ENCODE data around the gene GINS2.

The GINS2 gene

DNA sequence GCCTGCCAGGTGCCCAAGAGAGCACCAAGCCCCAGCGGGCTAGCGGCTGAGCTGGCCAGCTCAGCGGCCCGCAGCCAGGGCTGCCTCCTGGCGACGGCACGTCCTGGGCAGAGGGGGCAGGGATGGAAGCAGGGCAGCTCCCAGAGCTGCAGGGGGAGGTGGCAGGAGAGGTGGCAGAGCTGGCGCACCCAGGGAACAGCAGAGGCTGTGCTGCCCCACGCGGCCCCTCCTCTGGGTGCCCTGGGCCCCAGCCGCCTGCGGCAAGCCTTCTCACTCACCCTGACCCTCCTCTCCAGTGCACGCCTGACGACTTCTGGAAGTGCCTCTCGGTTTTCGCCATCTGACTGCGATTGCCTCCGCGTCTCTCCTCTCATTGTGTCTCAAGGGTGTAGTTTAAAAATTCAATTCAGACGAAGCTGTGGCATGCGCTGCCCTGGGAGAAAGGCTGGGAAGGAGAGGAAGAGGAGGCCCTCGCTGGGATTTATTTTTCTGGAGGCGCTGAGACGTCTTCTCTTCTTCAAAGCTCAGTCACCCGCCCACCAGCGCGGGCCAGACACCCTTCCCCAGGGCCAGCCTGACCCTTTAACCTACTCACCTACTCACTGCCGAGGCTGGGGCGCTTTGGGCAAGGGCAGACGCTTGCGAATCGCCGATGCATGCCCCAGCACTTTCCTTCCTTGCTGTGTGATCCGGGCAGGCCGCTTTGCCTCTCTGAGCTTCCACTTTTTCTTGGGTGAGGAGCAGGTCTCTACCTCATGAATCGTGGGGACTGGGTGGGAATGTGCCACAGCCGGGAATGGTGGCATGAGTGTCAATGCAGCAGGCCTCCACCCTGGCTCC lies 50.7 kb downstream of the GINS2 start:
- peak; percentile 43 to 65 for DNase-seq

DNA sequence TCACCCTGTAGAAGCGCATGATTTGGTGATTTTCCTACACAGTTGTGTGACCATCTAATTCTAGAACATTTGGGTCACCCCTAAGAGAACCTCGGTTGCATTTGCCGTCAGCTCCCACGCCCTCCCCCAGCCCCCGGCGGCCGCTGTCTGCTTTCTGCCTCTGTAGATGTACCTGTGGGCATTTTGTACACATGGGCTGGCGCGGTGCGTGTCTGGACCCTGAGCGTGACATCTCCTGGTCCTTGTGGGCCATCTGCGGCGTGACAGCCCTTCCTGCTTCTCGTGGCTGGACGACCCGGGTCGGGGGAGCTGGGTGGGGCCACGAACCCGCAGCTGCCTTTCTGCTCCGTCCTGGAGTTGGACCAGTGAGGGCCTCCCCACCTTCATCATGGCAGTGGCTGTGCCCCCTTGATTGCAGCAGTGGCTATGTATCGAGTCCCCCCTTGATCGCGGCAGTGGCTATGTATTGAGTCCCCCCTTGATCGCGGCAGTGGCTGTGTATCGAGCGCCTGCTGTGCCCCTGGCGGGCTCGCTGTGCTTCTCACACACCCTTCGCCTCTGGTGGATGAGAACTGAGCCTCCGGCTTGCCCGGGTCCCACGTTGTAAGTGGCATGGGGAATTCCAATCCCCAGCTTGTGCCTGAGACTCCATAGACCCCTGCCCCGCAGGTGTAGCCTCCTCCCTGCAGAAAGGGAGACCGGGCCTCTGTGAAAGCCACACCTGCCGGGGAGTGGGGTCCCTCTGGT lies 51.5 kb downstream of the GINS2 start:
- no peak for DNase-seq

DNA sequence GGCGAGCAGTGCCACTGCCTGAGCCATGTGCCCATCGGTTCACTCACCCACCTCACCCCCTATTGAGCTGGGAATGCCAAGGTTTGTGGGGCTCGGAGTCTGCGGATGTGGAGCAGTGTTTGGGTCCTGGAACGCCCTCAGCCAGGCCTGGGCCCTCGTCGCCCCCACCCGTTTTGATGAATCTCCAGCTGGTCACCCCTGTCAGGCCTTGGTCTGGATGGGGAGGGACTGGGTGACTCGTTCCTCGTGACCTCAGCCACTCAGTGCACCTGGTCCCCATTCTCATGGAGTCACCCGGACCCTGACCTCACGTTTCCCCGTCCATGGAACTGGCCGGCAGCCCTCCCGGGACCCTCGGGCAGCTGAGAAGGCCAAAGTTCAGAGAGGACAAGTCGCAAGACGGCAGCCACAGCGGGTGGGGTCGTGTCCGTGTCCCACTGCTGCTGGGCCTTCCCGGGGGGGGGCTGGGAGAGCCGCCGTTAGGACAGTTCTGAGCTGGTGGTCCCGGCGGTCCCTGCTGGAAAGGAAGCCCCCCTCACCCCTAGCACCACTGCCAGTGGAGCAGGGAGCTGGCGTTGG lies 52.4 kb downstream of the GINS2 start:
- DNase-seq: no peak

DNA sequence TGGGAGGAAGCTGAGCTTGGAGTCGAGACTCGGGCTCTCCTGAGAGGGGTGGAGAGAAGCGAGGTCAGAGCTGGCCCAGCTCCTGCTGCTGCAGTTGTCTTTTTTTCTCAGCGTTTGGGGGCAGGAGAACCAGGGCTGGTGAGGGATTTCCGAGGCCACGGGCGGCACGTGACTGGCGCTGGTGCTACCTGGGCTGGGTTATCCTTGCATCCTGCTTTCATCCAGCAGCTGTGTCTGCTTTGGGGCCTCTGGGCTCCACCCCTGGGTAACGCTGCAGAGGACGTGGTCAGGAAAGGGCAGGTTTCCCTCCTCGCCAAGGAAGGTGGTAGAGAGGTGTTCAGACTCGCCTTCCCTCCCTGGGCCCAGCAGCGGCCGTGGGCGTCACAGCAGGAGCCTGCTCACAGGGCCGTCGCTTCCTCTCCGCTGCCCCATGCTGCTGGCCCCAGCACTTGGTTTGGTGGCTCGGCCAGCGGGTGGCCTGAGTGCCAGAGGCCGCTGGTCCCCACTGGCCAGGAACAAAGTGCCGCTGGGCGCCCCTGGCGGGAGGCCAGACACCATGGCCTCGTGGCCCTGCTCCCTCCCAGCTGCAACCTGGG lies 53.1 kb downstream of the GINS2 start:
- no peak for DNase-seq

DNA sequence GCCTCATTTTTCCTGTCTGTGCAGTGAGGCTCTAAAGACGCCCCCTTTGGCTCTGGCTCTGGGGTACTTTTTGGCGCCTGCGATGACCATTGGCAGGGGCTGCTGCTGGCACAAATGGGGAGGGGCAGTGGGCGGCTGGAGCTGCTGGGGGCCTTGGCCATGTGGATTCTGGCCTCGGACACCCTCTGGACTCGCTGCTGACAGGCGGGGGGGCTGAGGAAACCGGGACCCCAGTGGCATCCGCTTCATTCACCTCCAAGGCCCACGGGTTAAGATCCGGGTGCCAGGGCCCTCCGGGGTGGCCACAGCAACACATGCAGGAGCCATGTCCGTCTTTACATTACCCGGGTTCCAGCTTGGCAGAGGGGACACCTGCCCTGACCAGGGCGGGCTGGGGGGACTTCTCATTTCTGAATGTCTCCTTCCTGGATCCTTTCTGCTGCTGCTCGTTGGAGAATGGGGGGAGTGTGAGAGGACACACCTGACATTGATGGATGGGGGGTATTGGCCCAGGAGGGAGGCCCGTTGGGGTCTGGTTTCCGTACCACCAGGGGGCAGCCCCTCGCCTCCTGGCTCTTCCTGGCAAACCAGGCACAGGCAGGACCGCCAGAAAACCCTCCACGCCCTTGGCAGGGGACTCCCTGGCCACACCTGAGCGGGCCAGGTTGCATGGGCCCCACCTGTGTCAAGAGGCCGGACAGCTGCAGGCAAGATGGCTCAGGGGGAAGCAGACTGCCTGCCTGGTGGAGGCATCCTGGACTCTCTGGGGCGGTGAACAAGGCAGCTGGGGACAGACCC lies 53.8 kb downstream of the GINS2 start:
- DNase-seq: peak; percentile 21 to 37

DNA sequence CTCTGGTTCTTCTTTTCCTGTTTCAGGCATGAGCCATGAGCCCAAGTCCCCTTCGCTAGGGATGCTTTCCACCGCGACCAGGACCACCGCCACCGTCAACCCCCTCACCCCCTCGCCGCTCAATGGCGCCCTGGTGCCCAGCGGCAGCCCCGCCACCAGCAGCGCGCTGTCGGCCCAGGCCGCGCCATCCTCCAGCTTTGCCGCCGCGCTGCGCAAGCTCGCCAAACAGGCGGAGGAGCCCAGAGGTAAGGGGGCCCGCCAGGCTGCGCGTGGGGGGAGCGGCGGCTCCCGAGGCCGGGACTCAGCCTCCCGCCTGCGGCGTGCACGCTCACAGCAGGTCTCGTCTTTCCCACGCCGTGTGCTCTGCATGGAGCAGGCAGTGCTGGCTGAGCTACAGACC lies 54.9 kb downstream of the GINS2 start:
- no peak for DNase-seq

DNA sequence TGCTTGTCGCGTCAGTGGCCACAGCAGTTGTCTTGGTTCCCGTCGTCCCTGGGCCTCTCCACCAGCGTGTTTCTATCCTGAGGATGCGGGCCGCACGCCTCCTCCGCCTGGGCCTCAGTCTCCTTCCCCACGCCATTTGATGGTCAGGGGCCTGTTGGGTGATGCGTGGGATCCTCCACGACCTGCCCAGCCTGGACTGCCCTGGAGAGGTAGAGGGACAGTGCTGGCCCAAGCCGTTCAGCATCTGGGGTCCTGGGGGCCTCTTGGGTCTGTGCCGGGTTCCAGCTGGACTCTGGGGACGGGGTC lies 55.4 kb downstream of the GINS2 start:
- DNase-seq: no peak

DNA sequence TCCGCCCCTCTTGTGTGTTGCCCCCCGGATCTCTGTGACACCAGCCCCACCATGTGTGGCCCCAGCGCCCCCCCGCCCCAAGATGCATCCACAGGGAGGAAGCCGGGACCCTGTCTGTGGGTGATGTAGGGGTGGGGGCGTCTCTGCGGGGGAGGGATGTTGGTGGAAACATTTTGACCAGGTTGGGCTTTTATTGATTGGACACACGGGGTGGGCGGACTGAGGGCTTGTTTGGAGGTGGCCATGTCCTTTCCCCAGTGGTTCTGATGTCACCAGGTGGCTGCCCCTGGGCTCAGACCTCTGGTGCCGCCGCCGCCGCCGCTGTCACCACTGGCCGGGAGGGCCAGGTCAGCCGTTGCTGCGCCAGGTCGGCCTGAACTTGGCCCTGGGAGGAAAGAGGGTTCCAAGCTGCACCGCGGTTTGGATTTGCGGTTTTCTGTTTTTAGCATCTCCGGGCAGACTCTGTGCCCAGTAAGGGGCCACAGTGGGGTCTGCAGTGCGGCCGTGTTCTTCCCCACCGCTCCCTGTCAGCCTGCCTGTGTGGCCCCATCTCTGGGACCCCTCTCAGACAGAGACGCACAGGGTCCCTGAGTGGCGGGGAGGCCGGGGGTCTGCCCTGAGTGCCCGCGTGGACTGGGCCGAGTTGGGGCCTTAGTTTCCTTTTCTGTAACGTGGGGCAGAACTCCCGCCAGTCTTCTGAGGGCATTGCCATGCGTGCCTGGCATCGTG lies 55.9 kb downstream of the GINS2 start:
- no peak for DNase-seq

DNA sequence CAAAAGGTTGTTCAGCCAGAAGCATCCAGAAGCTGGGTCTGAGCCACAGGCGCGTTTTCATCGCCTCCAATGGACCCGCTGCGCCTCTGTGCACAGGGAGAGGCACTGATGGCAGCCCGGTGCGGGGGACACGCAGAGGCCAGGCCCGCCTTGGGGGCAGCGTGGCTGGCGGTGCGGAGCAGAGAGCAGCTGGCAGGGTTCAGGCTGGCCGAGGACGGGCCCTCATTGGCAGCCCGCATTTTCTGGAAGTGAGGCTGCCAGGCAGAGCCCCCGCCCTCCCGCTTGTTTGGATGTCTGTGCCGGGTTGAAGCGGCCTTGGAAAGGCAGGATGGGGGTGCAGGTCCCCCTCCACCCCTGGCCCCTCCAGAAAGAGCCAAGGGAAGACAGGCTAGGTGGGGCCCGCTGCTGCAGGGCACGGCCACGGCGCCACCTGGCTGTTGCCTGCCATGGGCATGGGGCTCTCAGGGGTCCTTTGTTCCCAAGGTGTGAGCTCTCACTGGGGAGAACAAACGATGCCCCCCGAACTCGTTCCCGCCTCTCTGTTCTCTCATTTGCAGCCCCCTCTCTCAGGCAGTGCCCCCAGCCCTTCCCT lies 56.9 kb downstream of the GINS2 start:
- DNase-seq: no peak

DNA sequence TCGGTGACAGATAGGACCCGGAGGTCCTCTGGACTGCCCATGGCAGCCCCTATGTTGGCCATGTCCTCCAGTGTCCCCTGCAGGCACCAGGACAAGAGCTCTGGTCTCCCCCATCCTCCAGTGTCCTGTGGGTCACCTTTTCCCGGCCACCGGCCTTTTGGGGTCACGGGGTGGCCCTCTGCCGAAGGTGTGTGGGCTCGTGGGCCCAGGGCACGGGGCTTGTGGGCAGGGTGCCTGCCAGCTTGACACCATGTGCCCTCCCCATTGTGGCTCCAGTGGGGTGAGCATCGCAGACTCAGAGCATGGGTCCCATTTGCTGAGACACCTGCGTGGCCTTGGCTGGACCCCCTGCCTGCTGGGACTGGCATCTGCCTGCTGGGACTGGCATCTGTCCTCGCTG lies 57.5 kb downstream of the GINS2 start:
- no peak for DNase-seq

DNA sequence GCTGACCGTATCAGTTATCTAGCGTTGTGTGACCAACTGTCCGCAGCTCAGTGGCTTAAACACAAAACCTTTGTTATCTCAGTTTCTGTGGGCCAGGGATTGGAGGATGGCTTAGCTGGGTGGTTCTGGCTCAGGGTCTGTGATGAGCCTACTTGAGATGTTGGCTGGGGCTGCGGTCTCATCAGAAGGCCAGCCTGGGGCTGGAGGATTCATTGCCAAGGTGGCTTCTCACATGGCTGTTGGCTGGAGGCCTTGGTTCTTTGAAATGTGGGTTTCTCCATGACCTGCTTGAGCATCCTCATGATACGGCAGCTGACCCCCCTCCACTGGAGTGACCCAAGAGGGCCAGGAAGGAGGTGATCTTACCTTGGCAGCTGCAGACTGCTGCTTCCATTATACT lies 58.9 kb downstream of the GINS2 start:
- DNase-seq: no peak

DNA sequence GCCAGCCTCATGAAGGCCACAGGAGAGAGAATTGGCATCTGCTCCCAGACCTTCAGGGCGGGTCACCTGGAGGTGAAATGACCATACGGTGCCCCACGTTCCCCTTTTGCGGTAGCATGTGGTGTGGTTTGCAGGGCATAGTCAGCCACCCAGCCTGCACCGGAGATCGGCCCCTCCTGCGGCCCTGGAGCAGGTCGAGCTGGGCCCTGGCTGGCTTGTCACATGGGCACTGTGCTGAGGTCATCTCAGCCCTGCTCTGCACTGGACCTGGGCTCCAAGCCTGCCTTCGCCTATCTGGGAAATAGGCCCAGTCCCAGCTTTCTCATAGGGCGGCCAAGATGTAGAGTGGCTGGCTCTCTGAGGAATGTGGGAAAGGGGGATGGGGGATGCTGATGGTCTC lies 59.4 kb downstream of the GINS2 start:
- no peak for DNase-seq

DNA sequence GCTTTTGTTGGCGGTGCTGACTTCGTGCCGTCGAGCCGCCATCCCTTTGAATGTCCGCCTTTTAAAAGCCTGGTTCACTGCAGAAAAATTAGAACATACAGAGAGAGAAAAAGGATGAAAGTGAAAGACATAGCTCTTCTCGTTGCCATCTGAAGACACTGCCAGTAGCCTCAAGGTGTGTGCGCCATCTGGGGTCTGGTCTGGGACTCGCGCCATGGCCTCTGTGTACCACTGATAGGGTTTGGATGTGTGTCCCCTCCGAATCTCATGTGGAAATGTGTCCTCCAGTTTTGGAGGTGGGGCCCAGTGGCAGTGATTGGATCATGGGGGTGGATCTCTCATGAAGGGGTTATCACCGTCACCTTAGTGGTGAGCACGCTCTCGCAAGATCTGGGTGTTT lies 60.1 kb downstream of the GINS2 start:
- peak in 1 of 2 experiments; percentile 44 for DNase-seq

DNA sequence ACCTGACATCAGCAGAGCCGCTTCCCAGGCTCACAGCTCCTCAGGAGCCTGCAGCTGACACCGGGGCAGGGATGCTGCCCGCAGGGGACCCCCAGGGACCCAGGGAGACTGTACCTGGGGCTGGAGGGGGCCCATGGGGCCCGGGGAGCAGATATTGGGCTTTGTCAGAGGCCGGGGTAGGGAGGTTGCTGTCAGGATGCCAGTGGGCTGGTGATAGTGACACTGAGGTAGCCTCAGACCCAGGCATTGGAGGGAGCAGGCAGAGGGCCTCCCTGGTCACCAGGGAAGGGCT lies 60.5 kb downstream of the GINS2 start:
- DNase-seq: no peak

DNA sequence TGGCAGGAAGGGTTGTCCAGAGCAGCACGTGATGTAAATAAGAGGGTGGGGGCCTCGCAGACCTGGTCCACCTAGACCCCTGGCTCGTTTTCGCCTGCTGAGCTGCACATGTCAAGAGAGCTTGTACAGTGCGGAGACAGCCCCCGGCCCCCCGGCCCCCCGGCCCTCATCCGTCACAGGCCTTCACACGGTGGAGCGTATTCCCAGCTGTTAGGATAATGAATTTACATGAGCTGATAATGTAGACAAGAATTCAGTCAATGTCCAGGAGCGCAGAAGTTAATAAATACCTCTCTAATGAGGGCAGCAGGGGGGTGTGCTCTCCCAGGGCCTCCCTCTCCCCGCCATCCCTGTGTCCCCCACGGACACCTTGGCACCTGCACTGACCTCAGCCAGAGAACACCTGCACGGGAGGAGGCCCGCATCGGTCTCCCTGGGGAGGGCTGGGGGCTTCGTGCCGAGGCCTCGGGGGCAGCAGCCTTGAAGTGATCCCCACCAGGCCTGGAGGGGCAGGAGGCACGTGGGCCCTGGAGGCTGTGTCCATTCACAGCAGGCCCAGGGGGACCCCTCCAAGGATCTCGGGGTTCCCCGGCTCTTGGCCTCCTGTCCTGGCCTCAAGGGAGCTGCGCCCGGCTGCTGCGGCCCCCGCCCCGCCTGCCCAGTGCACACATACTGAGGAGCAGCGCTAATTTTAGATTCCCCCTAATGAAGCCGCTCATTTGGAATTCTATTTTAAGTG lies 61.1 kb downstream of the GINS2 start:
- no peak for DNase-seq

DNA sequence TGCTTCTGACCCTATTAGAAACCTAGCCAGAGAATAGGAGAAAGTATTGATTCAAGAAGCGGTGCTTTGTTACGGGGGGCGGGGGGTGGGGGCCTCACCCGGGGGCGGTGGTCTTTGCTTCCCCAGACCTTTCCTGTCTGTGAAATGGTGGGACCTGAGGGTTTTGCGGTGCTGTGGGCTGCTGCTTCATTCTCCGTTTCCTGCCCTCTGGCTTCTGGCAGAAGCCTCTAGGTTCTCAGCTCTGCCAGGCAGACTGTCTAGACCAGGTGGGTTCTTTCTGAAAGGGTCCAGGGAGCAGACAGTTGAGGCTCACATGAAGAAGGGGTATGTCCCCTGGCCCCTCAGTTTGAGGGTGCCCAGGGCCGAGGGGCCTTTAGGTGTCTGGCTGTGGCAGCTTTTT lies 61.7 kb downstream of the GINS2 start:
- DNase-seq: no peak

Measured in NCI-H524 (cell line).